Myocyte (in vitro differentiated cells): ENCODE data around the gene NADK. TPM values are rescaled to one million over a fixed set of nuclear protein-coding genes. Genes with fewer than 3 reads are reported as not detected.
"Not testable (repeated sequence)": the region's sequence is repeated elsewhere in the genome, so short reads cannot be mapped to it uniquely, and the experiment has no call there.

Source experiments
- DNase-seq: peaks from one replicate; pipeline ENCODE4 v3.0.0-alpha.2; 2012; ENCODE audit warnings: low read depth
- total RNA-seq: library from RNA; depleted of rRNA; stranded (reverse); fragments of >200 nt; gene quantifications from 2 replicates; pipeline ENCODE4 v1.2.3, GENCODE V29; 2014

NADK gene
- total RNA-seq, 1 donor from 2014 or later = 39.6 TPM

GRCh38 chr1:1707241-1707640 is 71.0 kb downstream of the NADK start:
- DNase-seq = not testable (repeated sequence)

- not testable (repeated sequence) for DNase-seq
Observed at GRCh38 chr1:1705623-1706022, 72.6 kb downstream of the NADK start.

- DNase-seq = not testable (repeated sequence)
Observed at GRCh38 chr1:1704284-1704957, 73.8 kb downstream of the NADK start.

- no peak for DNase-seq
Observed at GRCh38 chr1:1703796-1704195, 74.5 kb downstream of the NADK start.

- DNase-seq = not testable (repeated sequence)
Observed at GRCh38 chr1:1702506-1702905, 75.8 kb downstream of the NADK start.

Other genes with a start within 250 kb of the NADK start
- gene TMEM240, start 237.8 kb downstream of the NADK start, total RNA-seq = not detected in 2 replicates
- 97.7 and 108 TPM in 2 replicates for gene SSU72, start 203.6 kb downstream of the NADK start, total RNA-seq
- gene FNDC10, start 178.3 kb downstream of the NADK start, total RNA-seq = 1.0 and 3.5 TPM in 2 replicates
- 88.3 and 89.5 TPM in 2 replicates for gene MIB2, start 163.0 kb downstream of the NADK start, total RNA-seq
- gene MMP23B, start 146.3 kb downstream of the NADK start, total RNA-seq = 0.31 and 1.6 TPM in 2 replicates
- gene CDK11B, start 119.5 kb downstream of the NADK start, total RNA-seq = 16.0 and 16.1 TPM in 2 replicates
- 25.6 and 26.6 TPM in 2 replicates for gene SLC35E2B, start 85.7 kb downstream of the NADK start, total RNA-seq
- gene CDK11A, start 54.1 kb downstream of the NADK start, total RNA-seq = 13.0 and 13.2 TPM in 2 replicates
- gene GNB1, start 112.6 kb upstream of the NADK start, total RNA-seq = 52.5 and 61.7 TPM in 2 replicates
- gene CALML6, start 136.8 kb upstream of the NADK start, total RNA-seq = 0.27 and 0.36 TPM in 2 replicates
- gene TMEM52, start 140.8 kb upstream of the NADK start, total RNA-seq = 0.37 TPM in 1 of 2 replicates, not detected in the other
- not detected in 2 replicates for gene CFAP74, start 225.3 kb upstream of the NADK start, total RNA-seq
- not detected in 2 replicates for gene GABRD, start 240.9 kb upstream of the NADK start, total RNA-seq